ENCODE results near the gene CDH2. TPM values are rescaled to one million over a fixed set of nuclear protein-coding genes. Genes with fewer than 3 reads are reported as not detected.

Gene CDH2
- total RNA-seq, 3 donors from 2014 or later, result 0.63 to 11.0 (median 0.67) TPM

- ATAC-seq (no peak), DNase-seq (no peak)
- H3K9me3 ChIP-seq, result no peaks in the 10 kb centered on the region
- TF ChIP-seq CTCF (IDR thresholded peaks at IDR 0.05), result no peak
- intact Hi-C loops (cut with DNase I, micrococcal nuclease), result no loop called here
- no peaks in the 10 kb centered on the region for H3K36me3 ChIP-seq (ENCODE audit: low read depth)
- no peaks in the 10 kb centered on the region for H3K4me1 ChIP-seq (ENCODE audit: low read depth)
- no peak overlapping the region for H3K4me3 ChIP-seq
Observed at GRCh38 chr18:28125051-28125450, 51.9 kb downstream of the CDH2 start.

GRCh38 chr18:28124131-28125029 lies 52.5 kb downstream of the CDH2 start:
- intact Hi-C loops (cut with DNase I, micrococcal nuclease), result no loop called here
- TF ChIP-seq CTCF (IDR thresholded peaks at IDR 0.05), result no peak
- no peak for ATAC-seq
- no peak for DNase-seq
- no peaks in the 10 kb centered on the region for H3K36me3 ChIP-seq (ENCODE audit: low read depth)
- no peaks in the 10 kb centered on the region for H3K4me1 ChIP-seq (ENCODE audit: low read depth)
- H3K4me3 ChIP-seq, result no peak overlapping the region
- no peaks in the 10 kb centered on the region for H3K9me3 ChIP-seq

GRCh38 chr18:28123401-28124030 lies 53.4 kb downstream of the CDH2 start:
- H3K9me3 ChIP-seq, result no peaks in the 10 kb centered on the region
- no peak for TF ChIP-seq CTCF (IDR thresholded peaks at IDR 0.05)
- DNase-seq (no peak), ATAC-seq (no peak)
- intact Hi-C loops (cut with DNase I, micrococcal nuclease), result no loop called here
- H3K4me3 ChIP-seq, result no peak overlapping the region
- H3K36me3 ChIP-seq (ENCODE audit: low read depth), result no peaks in the 10 kb centered on the region
- H3K4me1 ChIP-seq (ENCODE audit: low read depth), result no peaks in the 10 kb centered on the region

- Histone ChIP-seq H3K4me1 (ENCODE audit: low read depth) (no peaks in the 10 kb centered on the region), H3K36me3 (ENCODE audit: low read depth) (no peaks in the 10 kb centered on the region), H3K9me3 (no peaks in the 10 kb centered on the region), H3K4me3 (no peak overlapping the region)
- no peak for ATAC-seq
- no peak for TF ChIP-seq CTCF (IDR thresholded peaks at IDR 0.05)
- no peak for DNase-seq
- intact Hi-C loops (cut with DNase I, micrococcal nuclease), result no loop called here
Observed at GRCh38 chr18:28120828-28121515, 56.0 kb downstream of the CDH2 start.

- Histone ChIP-seq H3K4me1 (ENCODE audit: low read depth) (no peaks in the 10 kb centered on the region), H3K4me3 (no peak overlapping the region), H3K9me3 (no peaks in the 10 kb centered on the region), H3K36me3 (ENCODE audit: low read depth) (no peaks in the 10 kb centered on the region)
- ATAC-seq, result no peak
- no peak for TF ChIP-seq CTCF (IDR thresholded peaks at IDR 0.05)
- intact Hi-C loops (cut with DNase I, micrococcal nuclease), result no loop called here
- no peak for DNase-seq
Observed at GRCh38 chr18:28116461-28116860, 60.5 kb downstream of the CDH2 start.

Measured in mucosa of descending colon (tissue), 3 donors.